Endothelial cell of umbilical vein (primary cell): ENCODE results near the gene THBD. TPM values are rescaled to one million over a fixed set of nuclear protein-coding genes. Genes with fewer than 3 reads are reported as not detected.

Source experiments
- BruUV-seq: library from RNA; stranded (reverse); fragments of 400-500 nt; replicated peaks from 2 replicates; lab custom pipeline; 2021; lab: Mats Ljungman, UMichigan
- CTCF ChIA-PET: fragments of 300-600, 350-600 bp; sonication (Branson Sonifier 250); formaldehyde crosslinking; loops from one replicate; lab custom pipeline; 2021; ENCODE audit warnings: antibody characterized with exemption, inconsistent platforms; lab: Charles Lee
- POLR2A ChIA-PET: fragments of 300-600, 350-600 bp; sonication (Branson Sonifier 250); formaldehyde crosslinking; loops from one replicate; lab custom pipeline; 2021; ENCODE audit warnings: antibody characterized with exemption, inconsistent platforms; lab: Charles Lee
- DNase-seq: peaks from one replicate; pipeline ENCODE4 v3.0.0-alpha.2; 2011; ENCODE audit warnings: low read depth, low spot score
- FAIRE-seq: peaks from 2 replicates; lab custom pipeline; 2011; peaks lifted over from hg19 to GRCh38; lab: Jason Lieb, UNC
- H2AFZ ChIP-seq: 2 replicates; pipeline ENCODE4 v1.6.0; 2012; ENCODE audit warnings: low read depth, low read length, control low read depth, inconsistent platforms
- H3K27ac ChIP-seq: 2 replicates; pipeline ENCODE4 v1.5.1; 2011; ENCODE audit warnings: low read depth, mild to moderate bottlenecking, control low read depth, low read length, moderate library complexity; ENCODE audit not compliant: insufficient read depth
- H3K27me3 ChIP-seq, 2 experiments: 2 replicates each; pipeline versions ENCODE4 v1.6.0 to v1.6.1; 2011; ENCODE audit warnings: low read length in 2 of 2, mixed read lengths in 1 of 2; ENCODE audit not compliant: control insufficient read depth in 2 of 2, insufficient read depth in 2 of 2
- H3K36me3 ChIP-seq, 2 experiments: 2 replicates in 1 of 2; 3 replicates in 1 of 2; pipeline ENCODE4 v1.5.1; 2011; ENCODE audit warnings: low read length in 2 of 2, mild to moderate bottlenecking in 1 of 2, moderate library complexity in 1 of 2; ENCODE audit not compliant: control insufficient read depth in 2 of 2, insufficient read depth in 2 of 2; ENCODE audit errors: extremely low read depth in 1 of 2
- H3K4me1 ChIP-seq: 3 replicates; pipeline ENCODE4 v1.5.1; 2011; ENCODE audit warnings: mild to moderate bottlenecking, low read length; ENCODE audit not compliant: control insufficient read depth, insufficient read depth; ENCODE audit errors: extremely low read depth
- H3K4me2 ChIP-seq: 2 replicates; pipeline ENCODE4 v1.6.1; 2011; ENCODE audit warnings: low read length, control low read depth, mixed read lengths; ENCODE audit not compliant: insufficient read depth
- H3K4me3 ChIP-seq, 3 experiments: fragments of 200-600 bp in 1 of 3; sonication (generic), shearing (Covaris generic) in 1 of 3; replicated peaks in 1 of 3; 2 replicates each; pipeline ENCODE4 v1.5.1; 2011 to 2016; ENCODE audit warnings: control low read depth in 3 of 3, low read length in 3 of 3, mild to moderate bottlenecking in 2 of 3, inconsistent platforms in 1 of 3, low read depth in 1 of 3, moderate library complexity in 1 of 3; ENCODE audit not compliant: insufficient read depth in 1 of 3
- H3K79me2 ChIP-seq: 2 replicates; pipeline ENCODE4 v1.6.0; 2012; ENCODE audit warnings: low read length, inconsistent platforms; ENCODE audit not compliant: control insufficient read depth, insufficient read depth
- H3K9ac ChIP-seq: replicated peaks from 2 replicates; pipeline ENCODE3; 2011; ENCODE audit warnings: low read length, control low read depth; ENCODE audit not compliant: insufficient read depth; ENCODE audit errors: extremely low read depth
- H3K9me1 ChIP-seq: replicated peaks from 3 replicates; pipeline ENCODE4 v1.6.0; 2011; ENCODE audit warnings: mild to moderate bottlenecking, low read length; ENCODE audit not compliant: control insufficient read depth, insufficient read depth; ENCODE audit errors: extremely low read depth
- H3K9me3 ChIP-seq: replicated peaks from 2 replicates; pipeline ENCODE4 v1.5.1; 2012; ENCODE audit warnings: low read length, inconsistent platforms; ENCODE audit not compliant: control insufficient read depth, insufficient read depth
- H4K20me1 ChIP-seq: replicated peaks from 2 replicates; pipeline ENCODE3; 2011; ENCODE audit warnings: mild to moderate bottlenecking, low read length; ENCODE audit not compliant: control insufficient read depth, insufficient read depth; ENCODE audit errors: extremely low read depth
- CTCF ChIP-seq, 2 donors: IDR thresholded peaks; 1 replicate in 1 of 2; 2 replicates in 1 of 2; pipeline ENCODE4 v1.5.1; 2011; ENCODE audit warnings: low read length in 2 of 2, mild to moderate bottlenecking in 2 of 2, moderate library complexity in 2 of 2, control low read depth in 1 of 2, inconsistent platforms in 1 of 2, low read depth in 1 of 2; ENCODE audit not compliant: insufficient read depth in 1 of 2; ENCODE audit errors: extremely low read depth in 1 of 2
- EZH2 ChIP-seq: IDR thresholded peaks from 2 replicates; pipeline ENCODE4 v1.6.1; 2012; ENCODE audit warnings: borderline replicate concordance, low read depth, mild to moderate bottlenecking, moderate library complexity, low read length, inconsistent platforms; ENCODE audit not compliant: severe bottlenecking
- FOS ChIP-seq: IDR thresholded peaks from 2 replicates; pipeline ENCODE4 v1.6.1; 2011; ENCODE audit warnings: mild to moderate bottlenecking, low read length, moderate library complexity, borderline replicate concordance; ENCODE audit not compliant: insufficient read depth
- GATA2 ChIP-seq: IDR thresholded peaks from 2 replicates; pipeline ENCODE4 v1.7.0; 2011; ENCODE audit warnings: low read depth, mild to moderate bottlenecking, moderate library complexity, mixed read lengths, low read length; ENCODE audit not compliant: insufficient read length, insufficient read depth
- JUN ChIP-seq: IDR thresholded peaks from 2 replicates; pipeline ENCODE4 v1.6.1; 2011; ENCODE audit warnings: borderline replicate concordance, low read depth; ENCODE audit not compliant: insufficient read length, insufficient read depth
- MAX ChIP-seq: IDR thresholded peaks from 2 replicates; pipeline ENCODE4 v1.6.1; 2011; ENCODE audit not compliant: insufficient read depth, insufficient read length
- MYC ChIP-seq: IDR thresholded peaks from one replicate; pipeline ENCODE4 v1.6.1; 2011; ENCODE audit warnings: mild to moderate bottlenecking, low read depth, low read length
- POLR2A ChIP-seq: IDR thresholded peaks from 2 replicates; pipeline ENCODE4 v1.6.1; 2012; ENCODE audit warnings: low read depth, mild to moderate bottlenecking, control low read depth, low read length
- POLR2AphosphoS5 ChIP-seq: IDR thresholded peaks from 2 replicates; pipeline ENCODE4 v1.6.1; 2012; ENCODE audit warnings: low read depth, mild to moderate bottlenecking, control low read depth, low read length, moderate library complexity; ENCODE audit not compliant: insufficient read depth
- dilution Hi-C: fragments of 300-500 bp; cut with MboI; formaldehyde crosslinking; loops from one replicate; pipeline ENCODE4 v1.15.0; 2019; ENCODE audit warnings: low sequenced_read_pairs; ENCODE audit not compliant: extremely low pct_ligation_motif_present
- intact Hi-C: fragments of 100-400 bp; cut with micrococcal nuclease; formaldehyde crosslinking; loops from one replicate; pipeline ENCODE4 v1.10.0; 2022
- polyA plus RNA-seq, 4 experiments: library from polyadenylated mRNA; depleted of rRNA in 3 of 4; stranded (reverse) in 3 of 4; unstranded in 1 of 4; fragments of >200 nt; gene quantifications; 2 replicates each; pipeline versions ENCODE4 v1.2.1 to v1.2.3, GENCODE V29; 2011 to 2012; ENCODE audit warnings: missing spikeins in 1 of 4
- total RNA-seq: library from RNA; stranded (reverse); gene quantifications from 2 replicates; pipeline ENCODE4 v1.2.3, GENCODE V29; 2021

The THBD gene
- total and polyA plus RNA-seq, 2 donors (not counting 3 experiments of a cell fraction or from before 2014, with no cell fraction given) = 17.1 to 28.0 TPM

GRCh38 chr20:23085436-23086055 is 36.1 kb upstream of the THBD start:
- Histone ChIP-seq H3K27me3 (no peaks in the 10 kb centered on the region), H3K9me3 (no peaks in the 10 kb centered on the region), H3K9ac (peak overlapping the region; percentile 96), H2AFZ (no peak overlapping the region), H3K27ac (peak overlapping the region; percentile 98), H3K36me3 (peaks cover 7 to 10% of the 10 kb centered on the region in 2 experiments), H3K4me2 (peak overlapping the region; percentile 95), H3K9me1 (no peaks in the 10 kb centered on the region), H3K79me2 (peaks cover 54% of the 10 kb centered on the region), H3K4me1 (peaks cover 53% of the 10 kb centered on the region), H3K4me3 (peak overlapping the region; percentile 30 to 93 (median 82)), H4K20me1 (no peaks in the 10 kb centered on the region)
- DNase-seq (no peak), FAIRE-seq (no peak)
- dilution Hi-C loops (no loop called here), intact Hi-C loops (loop anchor here (1.0 to 10.0 kb wide), 7 partner anchors 21 to 1781 kb away; partner anchors contain the start of gene XRN2)
- POLR2A ChIA-PET = interaction anchor here (0.6 to 2.8 kb wide), 11 partner anchors 15 to 273 kb away, joined by 3 to 20 read pairs (median 8); no protein-coding TSS in a partner anchor
- CTCF ChIA-PET = interaction anchor here (0.8 to 4.8 kb wide), 19 partner anchors 13 to 394 kb away, joined by 3 to 36 read pairs (median 11); partner anchors contain the start of gene THBD
- TF ChIP-seq MYC = no peak
- TF ChIP-seq POLR2A = no peak
- no peak for TF ChIP-seq CTCF (IDR thresholded peaks at IDR 0.05; ENCODE audit: extremely low read depth in 1 of 2, insufficient read depth in 1 of 2, low read depth in 1 of 2, low read length in 2 of 2)
- no peak for TF ChIP-seq FOS
- no peak for TF ChIP-seq GATA2
- no peak for TF ChIP-seq JUN
- no peak for TF ChIP-seq MAX
- no peak for TF ChIP-seq EZH2
- TF ChIP-seq POLR2AphosphoS5 = no peak
- BruUV-seq = TSS peak; percentile 10
